HepG2 (cell line): ENCODE data around the gene HSDL1. TPM values are rescaled to one million over a fixed set of nuclear protein-coding genes. Genes with fewer than 3 reads are reported as not detected.

Experiments
- ATAC-seq: fragments of 200-7000 bp; cut with Tn5 transposase; 3 replicates; pipeline ENCODE4 v1.9.1; 2020; ENCODE audit warnings: mild to moderate bottlenecking, moderate library complexity
- BruUV-seq: library from RNA; stranded (reverse); fragments of 400-500 nt; replicated peaks from 2 replicates; lab custom pipeline; 2021; lab: Mats Ljungman, UMichigan
- CTCF ChIA-PET: fragments of 300-600 bp; formaldehyde crosslinking; extraction: SDS; loops from one replicate; lab custom pipeline; 2021; ENCODE audit warnings: low total read pairs, inconsistent platforms, low intra/inter-chr PET ratio; lab: Yijun Ruan, JAX
- POLR2A ChIA-PET: fragments of 350-600 bp; sonication (Branson Sonifier 250); formaldehyde crosslinking; loops from one replicate; lab custom pipeline; 2020; ENCODE audit warnings: antibody characterized with exemption, inconsistent platforms; lab: Yijun Ruan, JAX
- DNase-seq: peaks from one replicate; pipeline ENCODE4 v3.0.0-alpha.2; 2015; ENCODE audit warnings: low spot score
- FAIRE-seq: peaks from 3 replicates; lab custom pipeline; 2011; peaks lifted over from hg19 to GRCh38; lab: Jason Lieb, UNC
- H2AFZ ChIP-seq: one replicate; pipeline ENCODE4 v1.6.1; 2011; ENCODE audit warnings: low read length, inconsistent platforms
- H3K27ac ChIP-seq: fragments of 300-600 bp; 3 replicates; pipeline ENCODE4 v1.8.0; 2011; ENCODE audit warnings: mixed run types, mild to moderate bottlenecking, mixed read lengths, low read length, inconsistent platforms; ENCODE audit not compliant: insufficient read depth; ENCODE audit errors: extremely low read length
- H3K27me3 ChIP-seq, 2 experiments: fragments of 200-600 bp in 1 of 2; 2 replicates in 1 of 2; 3 replicates in 1 of 2; pipeline versions ENCODE4 v1.6.0 to v1.8.0; 2011; ENCODE audit warnings: low read length in 2 of 2, mild to moderate bottlenecking in 2 of 2, moderate library complexity in 2 of 2, inconsistent platforms in 1 of 2; ENCODE audit not compliant: insufficient read depth in 2 of 2, control insufficient read depth in 1 of 2
- H3K36me3 ChIP-seq, 2 experiments: fragments of 200-600 bp in 1 of 2; replicated peaks in 1 of 2; 2 replicates in 1 of 2; 3 replicates in 1 of 2; pipeline versions ENCODE4 v1.5.1 to v1.8.0; 2011; ENCODE audit warnings: low read length in 2 of 2, inconsistent platforms in 1 of 2; ENCODE audit not compliant: insufficient read depth in 2 of 2, control insufficient read depth in 1 of 2
- H3K4me1 ChIP-seq: 2 replicates; pipeline ENCODE4 v1.5.1; 2012; ENCODE audit warnings: low read length, inconsistent platforms; ENCODE audit not compliant: insufficient read depth
- H3K4me2 ChIP-seq: 2 replicates; pipeline ENCODE4 v1.6.0; 2011; ENCODE audit warnings: low read depth, low read length, inconsistent platforms
- H3K4me3 ChIP-seq, 3 experiments: fragments of 200-600 bp in 1 of 3; sonication (generic), shearing (Covaris generic) in 1 of 3; replicated peaks in 1 of 3; 2 replicates each; pipeline ENCODE4 v1.5.1; 2011 to 2016; ENCODE audit warnings: low read length in 3 of 3, inconsistent platforms in 2 of 3, low read depth in 2 of 3, mild to moderate bottlenecking in 2 of 3, control low read depth in 1 of 3, mixed read lengths in 1 of 3; ENCODE audit not compliant: insufficient read depth in 1 of 3
- H3K79me2 ChIP-seq: one replicate; pipeline ENCODE4 v1.6.1; 2011; ENCODE audit warnings: low read length, inconsistent platforms; ENCODE audit not compliant: insufficient read depth
- H3K9ac ChIP-seq: 2 replicates; pipeline ENCODE4 v1.6.0; 2011; ENCODE audit warnings: mild to moderate bottlenecking, low read depth, low read length, inconsistent platforms; ENCODE audit not compliant: insufficient read depth
- H3K9me3 ChIP-seq: 2 replicates; pipeline ENCODE4 v1.5.1; 2012; ENCODE audit warnings: mild to moderate bottlenecking, low read length
- H4K20me1 ChIP-seq: 2 replicates; pipeline ENCODE4 v1.6.0; 2011; ENCODE audit warnings: inconsistent platforms, mild to moderate bottlenecking, low read length, moderate library complexity; ENCODE audit not compliant: insufficient read depth
- ARHGAP35 ChIP-seq: sonication (generic); formaldehyde crosslinking; IDR thresholded peaks from 2 replicates; pipeline ENCODE4 v1.9.0; 2022; ENCODE audit warnings: mild to moderate bottlenecking, inconsistent platforms, moderate library complexity, missing genetic modification reagents, borderline replicate concordance
- CENPX ChIP-seq: sonication (generic); formaldehyde crosslinking; IDR thresholded peaks from 2 replicates; pipeline ENCODE4 v1.9.0; 2021; ENCODE audit warnings: mild to moderate bottlenecking, missing genetic modification reagents, moderate library complexity
- MED1 ChIP-seq: sonication (generic); formaldehyde crosslinking; IDR thresholded peaks from 2 replicates; pipeline ENCODE4 v1.4.0; 2020; ENCODE audit warnings: missing genetic modification reagents
- NFYB ChIP-seq: sonication (generic); formaldehyde crosslinking; IDR thresholded peaks from 2 replicates; pipeline ENCODE4 v1.4.0; 2020; ENCODE audit warnings: missing genetic modification reagents
- ZNF18 ChIP-seq: sonication (generic); formaldehyde crosslinking; IDR thresholded peaks from 2 replicates; pipeline ENCODE4 v1.8.0; 2022; ENCODE audit warnings: mild to moderate bottlenecking, missing genetic modification reagents; ENCODE audit not compliant: insufficient replicate concordance
- ZNF280D ChIP-seq: sonication (generic); formaldehyde crosslinking; IDR thresholded peaks from 2 replicates; pipeline ENCODE4 v1.5.1; 2020; ENCODE audit warnings: mild to moderate bottlenecking, missing genetic modification reagents
- ZNF329 ChIP-seq: sonication (generic); formaldehyde crosslinking; IDR thresholded peaks from 2 replicates; pipeline ENCODE4 v1.9.0; 2021; ENCODE audit warnings: low read depth, mild to moderate bottlenecking, missing genetic modification reagents
- ZNF777 ChIP-seq: sonication (generic); formaldehyde crosslinking; IDR thresholded peaks from 2 replicates; pipeline ENCODE4 v1.4.0; 2020; ENCODE audit warnings: missing genetic modification reagents
- WGBS: methylation state at CpG from one replicate; pipeline ENCODE4 v1.1.6; 2017; ENCODE audit warnings: low lambda C conversion rate; 5-methylcytosine and 5-hydroxymethylcytosine counted together
- in situ Hi-C: cut with HindIII; loops from 2 replicates; pipeline ENCODE4 v1.10.0; 2017; ENCODE audit warnings: low pct_unique_long_range_greater_than_20kb; ENCODE audit not compliant: extremely low pct_ligation_motif_present
- intact Hi-C: fragments of 100-400 bp; cut with micrococcal nuclease; formaldehyde crosslinking; loops from one replicate; pipeline ENCODE4 v1.10.0; 2022; ENCODE audit not compliant: unreplicated experiment
- polyA plus RNA-seq, 8 experiments: library from polyadenylated mRNA; depleted of rRNA in 3 of 8; stranded (reverse) in 7 of 8; unstranded in 1 of 8; fragments of >200 nt; fragmentation: Illumina TruSeq in 4 of 8; extraction: Trizol in 4 of 8; gene quantifications; 2 replicates each; pipeline versions ENCODE4 v1.2.1 to v1.2.3, GENCODE V29; 2011 to 2016; ENCODE audit warnings: low read depth in 4 of 8, missing spikeins in 1 of 8, mixed read lengths in 1 of 8; ENCODE audit not compliant: insufficient read depth in 1 of 8
- total RNA-seq, 5 experiments: library from RNA; depleted of rRNA; stranded (reverse); fragments of >200 nt; fragmentation: Illumina TruSeq; extraction: Trizol; gene quantifications; 2 replicates each; pipeline ENCODE4 v1.2.3, GENCODE V29; 2016; ENCODE audit warnings: low read depth in 1 of 5

The HSDL1 gene
- total and polyA plus RNA-seq, 2 of the 13 experiments (the other 11 are each of a cell fraction or from before 2014, with no cell fraction given), result 49.2 to 49.7 TPM

GRCh38 chr16:84105948-84106740 is 38.8 kb downstream of the HSDL1 start (continued):
- TF ChIP-seq ZNF18 (no peak), ZNF280D (CRISPR knock-in tag) (no peak)

- Histone ChIP-seq H3K27ac (no peak overlapping the region), H3K4me1 (peaks cover 11% of the 10 kb centered on the region; the same call in 1 of the 2 replicates), H3K79me2 (peaks cover 76% of the 10 kb centered on the region), H3K36me3 (peaks cover 20 to 43% of the 10 kb centered on the region in 2 experiments), H2AFZ (no peak overlapping the region), H3K4me3 (no peak overlapping the region), H3K27me3 (no peaks in the 10 kb centered on the region), H4K20me1 (peaks cover 10% of the 10 kb centered on the region; the same call in 1 of the 2 replicates), H3K9ac (no peak overlapping the region), H3K4me2 (no peak overlapping the region), H3K9me3 (no peaks in the 10 kb centered on the region)
- WGBS, result 96% methylated on average over 12 of the region's 12 CpGs
- BruUV-seq, result no TSS peak
- DNase-seq, result no peak
- TF ChIP-seq NFYB (no peak), ZNF777 (CRISPR knock-in tag) (no peak), CENPX (CRISPR knock-in tag) (no peak), ZNF329 (no peak), MED1 (CRISPR knock-in tag) (no peak), ARHGAP35 (CRISPR knock-in tag) (no peak)
- no peak for FAIRE-seq
- ChIA-PET POLR2A (interaction anchor here (1.4 to 4.7 kb wide), 2 partner anchors 11 to 34 kb away, joined by 4 to 16 read pairs; partner anchors contain the start of gene MBTPS1), CTCF (no interaction called here)
- in situ Hi-C loops (no loop called here), intact Hi-C loops (no loop called here)
- no peak for ATAC-seq
Observed at GRCh38 chr16:84105301-84105815, 39.6 kb downstream of the HSDL1 start.
